Suprapubic skin (tissue), 4 donors: ENCODE measurements around the gene TRIM29.
A peak's percentile ranks its signal among the peaks of the same experiment; 100 is the strongest.

Experiments used
- CTCF ChIP-seq, 2 donors: fragments of 200-600 bp in 1 of 2; fragments of 450-650 bp in 1 of 2; sonication (generic) in 1 of 2; IDR thresholded peaks; one replicate each; pipeline ENCODE4 v1.5.1; 2016 to 2019; ENCODE audit warnings: antibody characterized with exemption in 2 of 2, mild to moderate bottlenecking in 1 of 2, moderate library complexity in 1 of 2
- EP300 ChIP-seq: sonication (generic); formaldehyde crosslinking; IDR thresholded peaks from one replicate; pipeline ENCODE4 v1.6.1; 2017; ENCODE audit warnings: antibody characterized with exemption
- POLR2A ChIP-seq, 2 donors: fragments of 450-650 bp; IDR thresholded peaks; one replicate each; pipeline ENCODE4 v1.6.1; 2017; ENCODE audit warnings: antibody characterized with exemption in 2 of 2, mild to moderate bottlenecking in 2 of 2, moderate library complexity in 2 of 2
- POLR2AphosphoS5 ChIP-seq, 3 donors: sonication (generic); formaldehyde crosslinking; IDR thresholded peaks; one replicate each; pipeline ENCODE4 v1.6.1; 2017; ENCODE audit warnings: antibody characterized with exemption in 3 of 3

GRCh38 chr11:120125024-120125423, 12.9 kb downstream of the TRIM29 start:
- no peak for TF ChIP-seq CTCF (IDR thresholded peaks at IDR 0.05)
- TF ChIP-seq POLR2A (IDR thresholded peaks at IDR 0.05): no peak
- no peak for TF ChIP-seq EP300
- TF ChIP-seq POLR2AphosphoS5 (IDR thresholded peaks at IDR 0.05): peak in 1 of 3 donors; percentile 77
